Suprapubic skin (tissue), 4 donors: ENCODE data around the gene PPT1. TPM values are rescaled to one million over a fixed set of nuclear protein-coding genes. Genes with fewer than 3 reads are reported as not detected.
"Not testable (repeated sequence)": the region's sequence is repeated elsewhere in the genome, so short reads cannot be mapped to it uniquely, and the experiment has no call there.

Experiments used
- DNase-seq, 2 donors: peaks; one replicate each; pipeline ENCODE4 v3.0.0-alpha.2; 2019; ENCODE audit warnings: low spot score in 2 of 2
- H3K27ac ChIP-seq: fragments of 200-600 bp; sonication (generic); one replicate; pipeline ENCODE4 v1.5.1; 2019
- H3K27me3 ChIP-seq: fragments of 200-600 bp; sonication (generic); one replicate; pipeline ENCODE4 v1.5.1; 2019
- H3K36me3 ChIP-seq: fragments of 200-600 bp; sonication (generic); one replicate; pipeline ENCODE4 v1.5.1; 2019
- H3K4me1 ChIP-seq: fragments of 200-600 bp; sonication (generic); one replicate; pipeline ENCODE4 v1.5.1; 2019
- H3K4me3 ChIP-seq: fragments of 200-600 bp; sonication (generic); one replicate; pipeline ENCODE4 v1.5.1; 2019; ENCODE audit warnings: mild to moderate bottlenecking
- H3K9me3 ChIP-seq: fragments of 200-600 bp; sonication (generic); one replicate; pipeline ENCODE4 v1.5.1; 2019
- EP300 ChIP-seq: sonication (generic); formaldehyde crosslinking; IDR thresholded peaks from one replicate; pipeline ENCODE4 v1.6.1; 2017; ENCODE audit warnings: antibody characterized with exemption
- POLR2A ChIP-seq, 2 donors: fragments of 450-650 bp; IDR thresholded peaks; one replicate each; pipeline ENCODE4 v1.6.1; 2017; ENCODE audit warnings: antibody characterized with exemption in 2 of 2, mild to moderate bottlenecking in 2 of 2, moderate library complexity in 2 of 2
- POLR2AphosphoS5 ChIP-seq, 3 donors: sonication (generic); formaldehyde crosslinking; IDR thresholded peaks; one replicate each; pipeline ENCODE4 v1.6.1; 2017; ENCODE audit warnings: antibody characterized with exemption in 3 of 3
- WGBS: methylation state at CpG from one replicate; pipeline ENCODE4 v1.1.5; 2018; 5-methylcytosine and 5-hydroxymethylcytosine counted together
- total RNA-seq, 4 donors: library from RNA; depleted of rRNA; stranded (reverse); fragments of >200 nt; gene quantifications; one replicate each; pipeline ENCODE4 v1.1.0, GENCODE V29; 2016
- TF ChIP-seq, protein P1 (sequence below), 2 donors: fragments of 200-600 bp in 1 of 2; fragments of 450-650 bp in 1 of 2; sonication (generic) in 1 of 2; IDR thresholded peaks; one replicate each; pipeline ENCODE4 v1.5.1; 2016 to 2019; ENCODE audit warnings: antibody characterized with exemption in 2 of 2, mild to moderate bottlenecking in 1 of 2, moderate library complexity in 1 of 2

PPT1 gene
- total RNA-seq, 4 donors from 2014 or later = 33.5 to 57.7 (median 42.6) TPM

DNA sequence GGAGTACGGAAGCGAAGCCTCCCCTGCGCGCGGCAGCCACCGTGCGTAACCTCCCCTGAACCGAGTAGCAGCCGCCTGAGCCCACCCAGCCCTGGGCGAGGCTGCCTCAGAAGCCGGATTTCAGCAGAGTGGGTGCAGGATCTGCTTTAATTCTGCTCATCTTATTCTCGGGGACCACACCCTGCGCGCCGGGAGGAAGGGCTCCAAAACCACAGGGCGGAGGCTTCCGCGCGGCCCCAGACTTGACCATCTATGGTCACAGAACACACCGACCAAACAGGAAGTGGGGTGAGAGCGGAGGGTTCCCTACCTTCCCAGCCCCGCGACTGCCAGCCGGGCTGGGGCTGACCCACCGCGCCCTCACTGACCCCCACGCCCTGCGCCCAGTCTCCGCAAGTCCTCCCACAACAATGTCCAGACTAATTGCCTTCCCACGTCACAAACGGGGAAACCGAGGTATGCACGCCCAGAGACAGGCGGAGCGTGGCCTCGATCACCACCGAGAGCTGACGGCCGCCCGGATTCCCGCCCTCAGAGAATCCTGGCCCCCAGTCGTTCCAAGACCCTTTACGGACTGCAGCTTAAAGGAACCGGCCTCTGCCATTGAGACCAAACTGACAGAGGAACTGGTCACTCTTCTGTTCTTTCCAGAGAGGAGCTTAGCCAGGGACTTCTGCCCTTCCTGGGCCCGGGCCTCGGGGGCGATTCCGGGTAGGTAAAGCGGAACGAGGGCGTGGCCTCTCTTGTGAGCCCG lies 57.1 kb downstream of the PPT1 start:
- Histone ChIP-seq H3K9me3 (no peaks in the 10 kb centered on the region), H3K27me3 (no peaks in the 10 kb centered on the region), H3K4me1 (peaks cover 77% of the 10 kb centered on the region), H3K4me3 (peak overlapping the region; percentile 78), H3K27ac (peak overlapping the region; percentile 95), H3K36me3 (no peaks in the 10 kb centered on the region)
- no peak for TF ChIP-seq EP300
- TF ChIP-seq POLR2A (IDR thresholded peaks at IDR 0.05) = peak; percentile 76 to 85
- TF ChIP-seq POLR2AphosphoS5 (IDR thresholded peaks at IDR 0.05) = peak; percentile 11 to 61 (median 37)
- WGBS = 1% methylated on average over 14 of the region's 52 CpGs
- DNase-seq = peak; percentile 94 to 95

DNA sequence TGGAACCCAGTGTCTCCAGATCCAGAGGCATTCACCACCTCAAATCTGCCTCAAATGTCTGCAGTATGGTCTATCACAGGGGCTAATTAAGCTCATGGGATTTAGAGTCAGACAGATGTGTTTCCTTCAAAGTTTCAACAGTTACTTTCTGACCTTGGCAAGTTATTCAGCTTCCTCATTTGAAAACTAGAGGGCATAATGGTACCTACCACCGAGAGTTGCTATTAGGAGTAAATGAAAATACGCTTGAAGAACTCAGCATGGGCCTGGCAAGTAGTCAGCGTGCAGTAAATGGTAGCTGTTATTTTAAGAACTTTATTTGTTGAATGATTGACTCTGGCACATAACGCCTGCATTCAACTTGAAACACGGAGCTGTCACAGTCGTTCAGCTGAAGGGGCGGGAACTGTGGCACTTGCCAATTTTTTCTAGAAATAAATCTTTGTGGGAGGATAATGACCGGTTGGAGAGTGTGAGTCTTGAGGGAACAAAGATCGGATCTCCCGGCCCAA lies 57.8 kb downstream of the PPT1 start:
- TF ChIP-seq POLR2AphosphoS5 (IDR thresholded peaks at IDR 0.05) = no peak
- TF ChIP-seq EP300 = no peak
- TF ChIP-seq, protein P1, sequence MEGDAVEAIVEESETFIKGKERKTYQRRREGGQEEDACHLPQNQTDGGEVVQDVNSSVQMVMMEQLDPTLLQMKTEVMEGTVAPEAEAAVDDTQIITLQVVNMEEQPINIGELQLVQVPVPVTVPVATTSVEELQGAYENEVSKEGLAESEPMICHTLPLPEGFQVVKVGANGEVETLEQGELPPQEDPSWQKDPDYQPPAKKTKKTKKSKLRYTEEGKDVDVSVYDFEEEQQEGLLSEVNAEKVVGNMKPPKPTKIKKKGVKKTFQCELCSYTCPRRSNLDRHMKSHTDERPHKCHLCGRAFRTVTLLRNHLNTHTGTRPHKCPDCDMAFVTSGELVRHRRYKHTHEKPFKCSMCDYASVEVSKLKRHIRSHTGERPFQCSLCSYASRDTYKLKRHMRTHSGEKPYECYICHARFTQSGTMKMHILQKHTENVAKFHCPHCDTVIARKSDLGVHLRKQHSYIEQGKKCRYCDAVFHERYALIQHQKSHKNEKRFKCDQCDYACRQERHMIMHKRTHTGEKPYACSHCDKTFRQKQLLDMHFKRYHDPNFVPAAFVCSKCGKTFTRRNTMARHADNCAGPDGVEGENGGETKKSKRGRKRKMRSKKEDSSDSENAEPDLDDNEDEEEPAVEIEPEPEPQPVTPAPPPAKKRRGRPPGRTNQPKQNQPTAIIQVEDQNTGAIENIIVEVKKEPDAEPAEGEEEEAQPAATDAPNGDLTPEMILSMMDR (IDR thresholded peaks at IDR 0.05) = no peak
- Histone ChIP-seq H3K4me1 (peaks cover 71% of the 10 kb centered on the region), H3K36me3 (no peaks in the 10 kb centered on the region), H3K4me3 (peak overlapping the region; percentile 78), H3K27me3 (no peaks in the 10 kb centered on the region), H3K9me3 (no peaks in the 10 kb centered on the region), H3K27ac (peak overlapping the region; percentile 95)
- WGBS = 1% methylated on average over 8 of the region's 10 CpGs
- DNase-seq = no peak

DNA sequence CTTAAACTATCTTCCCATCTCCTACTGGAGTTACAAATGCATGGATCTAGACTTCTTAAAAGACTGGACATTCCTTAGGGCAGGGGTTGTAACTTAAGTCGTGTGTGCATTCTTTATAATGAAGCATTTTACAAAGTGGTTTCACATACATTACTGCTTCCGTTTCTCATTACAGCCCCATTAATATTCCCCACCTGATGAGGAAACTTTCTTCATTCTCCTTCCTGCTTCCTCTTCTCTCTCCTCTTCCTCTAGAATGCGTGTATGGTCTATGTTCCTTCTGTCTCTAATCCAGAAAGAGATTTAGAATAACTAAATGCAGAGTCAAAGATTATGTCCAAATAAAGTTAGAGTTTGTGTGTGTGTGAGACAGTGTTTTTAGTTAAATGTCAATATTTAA lies 58.4 kb downstream of the PPT1 start:
- H3K4me3 ChIP-seq = no peak overlapping the region
- DNase-seq = no peak
- H3K36me3 ChIP-seq = no peaks in the 10 kb centered on the region
- peak overlapping the region; percentile 95 for H3K27ac ChIP-seq
- no peaks in the 10 kb centered on the region for H3K9me3 ChIP-seq
- TF ChIP-seq, protein P1 (IDR thresholded peaks at IDR 0.05) = no peak
- TF ChIP-seq POLR2AphosphoS5 (IDR thresholded peaks at IDR 0.05) = no peak
- TF ChIP-seq POLR2A (IDR thresholded peaks at IDR 0.05) = no peak
- TF ChIP-seq EP300 = no peak
- H3K4me1 ChIP-seq = peaks cover 65% of the 10 kb centered on the region
- WGBS = 54% methylated on average over 3 of the region's 3 CpGs
- no peaks in the 10 kb centered on the region for H3K27me3 ChIP-seq

DNA sequence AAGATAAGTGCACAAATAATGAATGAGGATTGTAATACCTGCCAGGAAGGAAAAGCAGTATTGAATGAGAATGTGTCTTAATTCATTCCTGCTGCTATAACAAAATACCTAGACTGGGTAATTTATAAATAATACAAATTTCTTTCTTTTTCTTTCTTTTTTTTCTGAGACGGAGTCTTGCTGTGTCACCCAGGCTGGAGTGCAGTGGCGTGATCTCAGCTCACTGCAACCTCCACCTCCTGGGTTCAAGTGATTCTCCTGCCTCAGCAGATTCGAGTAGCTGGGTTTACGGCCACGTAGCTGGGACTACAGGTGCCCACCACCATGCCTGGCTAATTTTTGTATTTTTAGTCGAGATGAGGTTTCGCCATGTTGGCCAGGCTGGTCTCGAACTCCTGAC lies 59.8 kb downstream of the PPT1 start:
- peaks cover 53% of the 10 kb centered on the region for H3K4me1 ChIP-seq
- not testable (repeated sequence) for H3K27me3 ChIP-seq, H3K4me3 ChIP-seq, DNase-seq, H3K27ac ChIP-seq, H3K9me3 ChIP-seq, H3K36me3 ChIP-seq
- WGBS = 92% methylated on average over 8 of the region's 8 CpGs

DNA sequence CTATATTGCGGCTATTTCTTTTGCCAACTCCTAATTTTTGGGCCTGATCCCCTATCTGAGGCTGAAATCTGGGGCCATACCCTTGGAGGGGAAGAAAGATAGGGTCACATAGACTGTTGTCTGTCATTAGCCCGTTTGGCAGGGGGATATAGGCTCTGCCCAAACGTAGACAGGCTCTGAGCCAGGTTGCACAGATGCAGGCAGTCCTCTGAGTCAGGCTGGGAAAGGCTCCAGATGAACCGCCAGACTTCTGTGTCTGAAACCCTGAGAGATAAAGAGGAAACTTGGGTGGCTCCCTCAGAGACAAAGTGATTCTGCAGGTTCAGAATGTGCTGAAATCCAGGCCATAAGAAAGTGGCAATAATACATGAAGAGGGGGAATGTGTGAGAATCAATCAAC lies 60.5 kb downstream of the PPT1 start:
- Histone ChIP-seq H3K4me1 (peaks cover 48% of the 10 kb centered on the region), H3K36me3 (no peaks in the 10 kb centered on the region), H3K4me3 (no peak overlapping the region), H3K9me3 (no peaks in the 10 kb centered on the region), H3K27me3 (no peaks in the 10 kb centered on the region), H3K27ac (peak overlapping the region; percentile 39)
- WGBS = 13% methylated on average over 4 of the region's 4 CpGs
- TF ChIP-seq, protein P1 (IDR thresholded peaks at IDR 0.05) = no peak
- TF ChIP-seq POLR2A (IDR thresholded peaks at IDR 0.05) = no peak
- TF ChIP-seq POLR2AphosphoS5 (IDR thresholded peaks at IDR 0.05) = no peak
- TF ChIP-seq EP300 = no peak
- peak in 1 of 2 donors; percentile 81 for DNase-seq

DNA sequence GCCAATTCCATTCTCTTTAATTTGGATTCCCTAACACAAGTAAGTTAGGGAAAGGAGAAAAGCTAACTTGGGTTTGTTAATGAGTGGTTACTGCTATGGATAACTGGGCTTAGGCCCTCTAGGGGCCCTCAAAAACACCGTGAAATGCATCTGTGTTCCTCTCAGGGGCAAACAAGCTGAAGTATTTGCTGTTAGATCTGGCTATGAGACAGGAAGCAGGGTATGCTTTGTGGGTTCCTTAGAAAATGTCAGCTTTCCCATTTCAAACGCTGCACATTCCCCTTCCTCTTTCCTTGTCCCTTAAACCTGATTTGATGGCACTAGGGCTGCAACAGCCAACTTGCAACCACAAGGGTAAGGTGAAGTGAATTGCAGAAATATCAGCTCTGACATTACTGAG lies 62.2 kb downstream of the PPT1 start:
- H3K4me3 ChIP-seq = no peak overlapping the region
- 74% methylated on average over 2 of the region's 2 CpGs for WGBS
- peaks cover 48% of the 10 kb centered on the region for H3K4me1 ChIP-seq
- TF ChIP-seq EP300 (no peak), POLR2A (IDR thresholded peaks at IDR 0.05) (no peak), POLR2AphosphoS5 (IDR thresholded peaks at IDR 0.05) (no peak)
- TF ChIP-seq, protein P1 (IDR thresholded peaks at IDR 0.05) = no peak
- no peaks in the 10 kb centered on the region for H3K27me3 ChIP-seq
- no peaks in the 10 kb centered on the region for H3K9me3 ChIP-seq
- H3K27ac ChIP-seq = no peak overlapping the region
- DNase-seq = no peak
- H3K36me3 ChIP-seq = no peaks in the 10 kb centered on the region
